Mesenchymal stem cell (in vitro differentiated cells and primary cell): ENCODE measurements around the gene RGPD3.

Source experiments
- DNase-seq: peaks from one replicate; pipeline ENCODE4 v3.0.0-alpha.2; 2013
- H2AFZ ChIP-seq: one replicate; pipeline ENCODE4 v1.6.1; 2013; ENCODE audit warnings: low read depth, mild to moderate bottlenecking, control low read depth, inconsistent platforms, low read length, moderate library complexity
- H2AK5ac ChIP-seq: 2 replicates; pipeline ENCODE4 v1.6.1; 2013; ENCODE audit warnings: low read length, moderate library complexity, mild to moderate bottlenecking, inconsistent platforms; ENCODE audit not compliant: severe bottlenecking
- H2BK120ac ChIP-seq: one replicate; pipeline ENCODE4 v1.6.1; 2013; ENCODE audit warnings: low read depth, mild to moderate bottlenecking, inconsistent platforms, low read length, moderate library complexity
- H2BK12ac ChIP-seq, 2 experiments: one replicate each; pipeline ENCODE4 v1.6.1; 2013; ENCODE audit warnings: inconsistent platforms in 2 of 2, low read length in 2 of 2, mild to moderate bottlenecking in 2 of 2, moderate library complexity in 2 of 2, control low read depth in 1 of 2
- H2BK15ac ChIP-seq: one replicate; pipeline ENCODE4 v1.6.1; 2013; ENCODE audit warnings: mild to moderate bottlenecking, low read depth, inconsistent platforms; ENCODE audit not compliant: poor library complexity, severe bottlenecking
- H2BK5ac ChIP-seq: 2 replicates; pipeline ENCODE4 v1.6.1; 2013; ENCODE audit warnings: low read depth, mild to moderate bottlenecking, low read length, control low read depth, inconsistent platforms; ENCODE audit not compliant: poor library complexity, severe bottlenecking
- H3K14ac ChIP-seq, 2 experiments: one replicate each; pipeline ENCODE4 v1.6.1; 2013; ENCODE audit warnings: inconsistent platforms in 2 of 2, low read length in 2 of 2, control low read depth in 1 of 2, mild to moderate bottlenecking in 1 of 2, moderate library complexity in 1 of 2
- H3K18ac ChIP-seq, 2 experiments: one replicate each; pipeline ENCODE4 v1.6.1; 2013; ENCODE audit warnings: inconsistent platforms in 2 of 2, low read length in 2 of 2, control low read depth in 1 of 2, low read depth in 1 of 2, mild to moderate bottlenecking in 1 of 2
- H3K23ac ChIP-seq, 2 experiments: one replicate each; pipeline ENCODE4 v1.6.1; 2013; ENCODE audit warnings: inconsistent platforms in 2 of 2, low read length in 2 of 2, mild to moderate bottlenecking in 2 of 2, moderate library complexity in 2 of 2, control low read depth in 1 of 2
- H3K27ac ChIP-seq: 2 replicates; pipeline ENCODE4 v1.5.1; 2013; ENCODE audit warnings: mild to moderate bottlenecking, moderate library complexity, low read length, control low read depth, inconsistent platforms; ENCODE audit not compliant: poor library complexity, severe bottlenecking
- H3K27me3 ChIP-seq, 2 experiments: 2 replicates each; pipeline versions ENCODE4 v1.6.1 to v1.7.0; 2013; ENCODE audit warnings: low read length in 2 of 2, mild to moderate bottlenecking in 2 of 2, moderate library complexity in 2 of 2, control low read depth in 1 of 2, inconsistent platforms in 1 of 2; ENCODE audit not compliant: control insufficient read depth in 1 of 2, insufficient read depth in 1 of 2
- H3K36me3 ChIP-seq, 2 experiments: 2 replicates each; pipeline versions ENCODE4 v1.6.1 to v1.7.0; 2013; ENCODE audit warnings: low read length in 2 of 2, control low read depth in 1 of 2, inconsistent platforms in 1 of 2, low read depth in 1 of 2, mild to moderate bottlenecking in 1 of 2; ENCODE audit not compliant: insufficient read depth in 2 of 2, control insufficient read depth in 1 of 2
- H3K4ac ChIP-seq, 2 experiments: one replicate each; pipeline ENCODE4 v1.6.1; 2013; ENCODE audit warnings: inconsistent platforms in 2 of 2, low read length in 2 of 2, mild to moderate bottlenecking in 2 of 2, moderate library complexity in 2 of 2, control low read depth in 1 of 2, low read depth in 1 of 2
- H3K4me1 ChIP-seq: 2 replicates; pipeline ENCODE4 v1.6.1; 2013; ENCODE audit warnings: low read depth, low read length, control low read depth; ENCODE audit not compliant: control insufficient read depth, insufficient read depth
- H3K4me2 ChIP-seq: 2 replicates; pipeline ENCODE4 v1.6.1; 2013; ENCODE audit warnings: low read length, mild to moderate bottlenecking, inconsistent platforms; ENCODE audit not compliant: poor library complexity, severe bottlenecking
- H3K4me3 ChIP-seq, 2 experiments: 2 replicates each; pipeline versions ENCODE4 v1.5.1 to v1.7.0; 2013; ENCODE audit warnings: low read length in 2 of 2, mild to moderate bottlenecking in 2 of 2, control low read depth in 1 of 2, low read depth in 1 of 2; ENCODE audit not compliant: insufficient read depth in 1 of 2
- H3K79me1 ChIP-seq: replicated peaks from 2 replicates; pipeline ENCODE4 v1.6.1; 2013; ENCODE audit warnings: mild to moderate bottlenecking, control low read depth, low read length, inconsistent platforms; ENCODE audit not compliant: poor library complexity, severe bottlenecking
- H3K9ac ChIP-seq: 2 replicates; pipeline ENCODE4 v1.7.0; 2013; ENCODE audit warnings: mild to moderate bottlenecking, low read length, moderate library complexity
- H3K9me3 ChIP-seq: 2 replicates; pipeline ENCODE4 v1.7.0; 2013; ENCODE audit warnings: mild to moderate bottlenecking, low read length; ENCODE audit not compliant: control insufficient read depth
- H4K8ac ChIP-seq: one replicate; pipeline ENCODE4 v1.6.1; 2013; ENCODE audit warnings: inconsistent platforms, mild to moderate bottlenecking, low read length, moderate library complexity
- H4K91ac ChIP-seq: one replicate; pipeline ENCODE4 v1.6.1; 2013; ENCODE audit warnings: mild to moderate bottlenecking, low read length, inconsistent platforms
- WGBS: methylation state at CpG from one replicate; pipeline ENCODE4 v1.1.7; 2013; ENCODE audit warnings: mixed read lengths; 5-methylcytosine and 5-hydroxymethylcytosine counted together

The RGPD3 gene

GRCh38 chr2:106353676-106354075 lies 114.5 kb downstream of the RGPD3 start:
- H3K23ac ChIP-seq = no peak overlapping the region

GRCh38 chr2:106350980-106351379 lies 117.2 kb downstream of the RGPD3 start:
- Histone ChIP-seq H3K79me1 (no peaks in the 10 kb centered on the region), H3K9ac (no peak overlapping the region), H3K23ac (no peak overlapping the region), H3K4ac (no peak overlapping the region), H3K4me3 (no peak overlapping the region), H3K27me3 (no peaks in the 10 kb centered on the region), H3K36me3 (no peaks in the 10 kb centered on the region), H2BK5ac (no peak overlapping the region), H3K9me3 (no peaks in the 10 kb centered on the region), H2BK12ac (no peak overlapping the region), H2AFZ (no peak overlapping the region), H3K18ac (no peak overlapping the region), H4K8ac (no peak overlapping the region), H2BK15ac (no peak overlapping the region), H4K91ac (no peak overlapping the region), H2AK5ac (no peak overlapping the region), H3K27ac (no peak overlapping the region), H3K14ac (no peak overlapping the region), H2BK120ac (no peak overlapping the region), H3K4me2 (no peak overlapping the region), H3K4me1 (no peaks in the 10 kb centered on the region)
- WGBS = 60% methylated on average over 1 of the region's 2 CpGs
- DNase-seq = no peak

More at GRCh38 chr2:106353676-106354075, 114.5 kb downstream of the RGPD3 start:
- Histone ChIP-seq H2BK120ac (no peak overlapping the region), H3K79me1 (no peaks in the 10 kb centered on the region), H3K4me3 (no peak overlapping the region), H2BK15ac (no peak overlapping the region), H4K91ac (no peak overlapping the region), H3K14ac (no peak overlapping the region), H3K4me2 (no peak overlapping the region), H2BK5ac (no peak overlapping the region), H2AFZ (no peak overlapping the region), H3K18ac (no peak overlapping the region), H3K4me1 (no peaks in the 10 kb centered on the region), H4K8ac (no peak overlapping the region), H2AK5ac (no peak overlapping the region), H3K36me3 (no peaks in the 10 kb centered on the region), H3K27me3 (peaks cover 0 to 2% of the 10 kb centered on the region in 2 experiments), H3K9ac (no peak overlapping the region), H2BK12ac (no peak overlapping the region), H3K27ac (no peak overlapping the region), H3K4ac (no peak overlapping the region), H3K9me3 (no peaks in the 10 kb centered on the region)
- no peak for DNase-seq
- 100% methylated on average over 2 of the region's 5 CpGs for WGBS

GRCh38 chr2:106344302-106344701 lies 123.9 kb downstream of the RGPD3 start:
- Histone ChIP-seq H3K18ac (no peak overlapping the region), H3K27ac (no peak overlapping the region), H2AK5ac (no peak overlapping the region), H3K4me1 (no peaks in the 10 kb centered on the region), H2BK12ac (no peak overlapping the region), H3K14ac (no peak overlapping the region), H3K27me3 (peaks cover 0 to 4% of the 10 kb centered on the region in 2 experiments), H3K9ac (no peak overlapping the region), H3K4me3 (no peak overlapping the region), H2BK120ac (no peak overlapping the region), H4K91ac (no peak overlapping the region), H3K23ac (no peak overlapping the region), H2BK15ac (no peak overlapping the region), H3K36me3 (no peaks in the 10 kb centered on the region), H2AFZ (no peak overlapping the region), H3K9me3 (peaks cover 4% of the 10 kb centered on the region), H2BK5ac (no peak overlapping the region), H3K4me2 (no peak overlapping the region), H3K79me1 (no peaks in the 10 kb centered on the region), H3K4ac (no peak overlapping the region), H4K8ac (no peak overlapping the region)
- DNase-seq = no peak
- WGBS = 91% methylated on average over 12 of the region's 12 CpGs

GRCh38 chr2:106343274-106343673 lies 124.9 kb downstream of the RGPD3 start:
- Histone ChIP-seq H3K23ac (no peak overlapping the region), H3K14ac (no peak overlapping the region), H2AK5ac (no peak overlapping the region), H3K18ac (no peak overlapping the region), H3K4me3 (no peak overlapping the region), H3K27me3 (peaks cover 1 to 4% of the 10 kb centered on the region in 2 experiments), H3K79me1 (no peaks in the 10 kb centered on the region), H4K91ac (no peak overlapping the region), H2BK120ac (no peak overlapping the region), H3K27ac (no peak overlapping the region), H2BK15ac (no peak overlapping the region), H2BK5ac (no peak overlapping the region), H3K4ac (no peak overlapping the region), H3K4me1 (no peaks in the 10 kb centered on the region), H2AFZ (no peak overlapping the region), H2BK12ac (no peak overlapping the region), H4K8ac (no peak overlapping the region), H3K9ac (no peak overlapping the region), H3K9me3 (peaks cover 4% of the 10 kb centered on the region), H3K36me3 (no peaks in the 10 kb centered on the region), H3K4me2 (no peak overlapping the region)
- DNase-seq = no peak
- WGBS = 89% methylated on average over 15 of the region's 16 CpGs
